Adipocyte (in vitro differentiated cells): ENCODE data around the gene KIF22.

Experiments used
- DNase-seq: peaks from one replicate; pipeline ENCODE4 v3.0.0-alpha.2; 2015; ENCODE audit warnings: low read depth
- H3K27me3 ChIP-seq: replicated peaks from 2 replicates; pipeline ENCODE4 v1.7.0; 2013; ENCODE audit warnings: mild to moderate bottlenecking, low read length, moderate library complexity; ENCODE audit not compliant: control insufficient read depth, insufficient read depth
- H3K36me3 ChIP-seq: 2 replicates; pipeline ENCODE4 v1.7.0; 2013; ENCODE audit warnings: low read length, mild to moderate bottlenecking, moderate library complexity; ENCODE audit not compliant: control insufficient read depth, insufficient read depth, severe bottlenecking
- H3K4me1 ChIP-seq: 2 replicates; pipeline ENCODE4 v1.7.0; 2013; ENCODE audit warnings: mild to moderate bottlenecking, low read length, moderate library complexity; ENCODE audit not compliant: control insufficient read depth, insufficient read depth
- H3K4me3 ChIP-seq: 2 replicates; pipeline ENCODE4 v1.7.0; 2013; ENCODE audit warnings: mild to moderate bottlenecking, low read length, moderate library complexity
- H3K9ac ChIP-seq: 2 replicates; pipeline ENCODE4 v1.7.0; 2013; ENCODE audit warnings: mild to moderate bottlenecking, low read length, moderate library complexity
- H3K9me3 ChIP-seq: 2 replicates; pipeline ENCODE4 v1.7.0; 2013; ENCODE audit warnings: mild to moderate bottlenecking, low read length, moderate library complexity; ENCODE audit not compliant: control insufficient read depth

The KIF22 gene

DNA sequence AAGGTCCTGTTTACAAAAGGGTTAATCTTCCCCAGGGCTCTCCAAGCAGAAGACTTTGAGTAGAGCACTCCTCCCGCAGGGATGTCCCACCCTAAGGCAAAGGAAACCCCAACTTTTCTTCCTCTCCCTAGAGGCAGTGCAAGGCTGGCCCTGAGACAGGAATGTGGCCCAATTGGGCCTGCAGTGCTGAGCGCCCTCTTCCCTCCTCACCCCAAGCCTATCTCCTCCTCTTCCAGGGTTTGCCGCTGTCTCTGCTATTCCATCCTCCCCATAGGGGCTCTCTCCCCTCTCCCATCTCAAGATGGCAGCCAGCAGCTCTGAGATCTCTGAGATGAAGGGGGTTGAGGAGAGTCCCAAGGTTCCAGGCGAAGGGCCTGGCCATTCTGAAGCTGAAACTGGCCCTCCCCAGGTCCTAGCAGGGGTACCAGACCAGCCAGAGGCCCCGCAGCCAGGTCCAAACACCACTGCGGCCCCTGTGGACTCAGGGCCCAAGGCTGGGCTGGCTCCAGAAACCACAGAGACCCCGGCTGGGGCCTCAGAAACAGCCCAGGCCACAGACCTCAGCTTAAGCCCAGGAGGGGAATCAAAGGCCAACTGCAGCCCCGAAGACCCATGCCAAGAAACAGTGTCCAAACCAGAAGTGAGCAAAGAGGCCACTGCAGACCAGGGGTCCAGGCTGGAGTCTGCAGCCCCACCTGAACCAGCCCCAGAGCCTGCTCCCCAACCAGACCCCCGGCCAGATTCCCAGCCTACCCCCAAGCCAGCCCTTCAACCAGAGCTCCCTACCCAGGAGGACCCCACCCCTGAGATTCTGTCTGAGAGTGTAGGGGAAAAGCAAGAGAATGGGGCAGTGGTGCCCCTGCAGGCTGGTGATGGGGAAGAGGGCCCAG, 22.4 kb downstream of the KIF22 start:
- Histone ChIP-seq H3K36me3 (peaks cover 15% of the 10 kb centered on the region), H3K4me1 (peaks cover 32% of the 10 kb centered on the region), H3K4me3 (peak overlapping the region; percentile 82), H3K9ac (peak overlapping the region; percentile 88), H3K9me3 (no peaks in the 10 kb centered on the region), H3K27me3 (no peaks in the 10 kb centered on the region)
- DNase-seq: no peak

DNA sequence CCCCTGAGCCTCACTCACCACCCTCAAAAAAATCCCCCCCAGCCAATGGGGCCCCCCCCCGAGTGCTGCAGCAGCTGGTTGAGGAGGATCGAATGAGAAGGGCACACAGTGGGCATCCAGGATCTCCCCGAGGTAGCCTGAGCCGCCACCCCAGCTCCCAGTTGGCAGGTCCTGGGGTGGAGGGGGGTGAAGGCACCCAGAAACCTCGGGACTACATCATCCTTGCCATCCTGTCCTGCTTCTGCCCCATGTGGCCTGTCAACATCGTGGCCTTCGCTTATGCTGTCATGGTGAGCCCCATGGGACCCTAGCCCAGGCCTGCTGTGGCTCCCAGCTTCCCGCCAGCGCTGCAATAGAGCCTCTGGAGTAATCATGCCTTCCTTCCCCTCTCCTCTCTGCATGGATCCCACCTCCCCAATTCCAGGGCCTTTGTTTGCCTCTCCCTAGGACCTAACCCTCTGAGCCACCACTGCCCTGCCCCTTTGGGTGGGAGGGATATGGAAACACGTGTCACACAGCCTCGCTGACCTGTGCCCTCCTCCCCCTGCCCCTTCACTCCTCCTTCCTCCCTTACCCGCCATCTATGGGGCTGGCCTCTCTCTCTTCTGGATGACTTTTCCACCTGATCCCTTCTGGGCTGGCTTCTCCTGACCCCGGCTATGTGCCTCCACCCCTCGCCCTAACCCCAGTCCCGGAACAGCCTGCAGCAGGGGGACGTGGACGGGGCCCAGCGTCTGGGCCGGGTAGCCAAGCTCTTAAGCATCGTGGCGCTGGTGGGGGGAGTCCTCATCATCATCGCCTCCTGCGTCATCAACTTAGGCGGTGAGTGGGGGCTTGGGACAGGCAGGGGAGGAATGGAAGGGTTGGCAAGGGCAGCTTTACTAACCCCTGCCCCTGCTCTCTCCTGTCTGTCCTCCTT, 23.4 kb downstream of the KIF22 start:
- Histone ChIP-seq H3K4me1 (peaks cover 25% of the 10 kb centered on the region), H3K4me3 (no peak overlapping the region), H3K27me3 (no peaks in the 10 kb centered on the region), H3K36me3 (peaks cover 15% of the 10 kb centered on the region), H3K9me3 (no peaks in the 10 kb centered on the region), H3K9ac (no peak overlapping the region)
- no peak for DNase-seq

DNA sequence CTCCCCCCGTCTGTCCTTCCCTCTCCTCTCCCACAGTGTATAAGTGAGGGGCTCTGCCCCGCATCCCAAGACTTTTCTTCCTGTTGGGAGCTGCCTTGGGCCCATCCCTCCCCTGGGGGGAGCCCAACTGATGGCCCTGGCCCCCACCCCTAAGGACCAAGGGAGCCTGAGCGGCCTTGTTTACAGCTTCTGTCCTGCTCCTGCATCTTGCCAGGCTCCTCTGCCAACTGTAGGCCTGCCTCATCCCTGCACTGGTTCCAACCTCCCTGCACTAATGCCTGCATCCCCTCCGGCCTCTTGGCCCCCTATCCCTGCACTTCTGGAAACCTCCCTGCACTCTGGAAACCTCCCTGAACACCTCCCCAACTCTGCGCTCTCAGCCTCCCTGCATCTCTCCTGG, 24.0 kb downstream of the KIF22 start:
- Histone ChIP-seq H3K27me3 (no peaks in the 10 kb centered on the region), H3K4me3 (no peak overlapping the region), H3K36me3 (peaks cover 10% of the 10 kb centered on the region), H3K9ac (no peak overlapping the region), H3K9me3 (no peaks in the 10 kb centered on the region), H3K4me1 (peaks cover 25% of the 10 kb centered on the region)
- DNase-seq: no peak

DNA sequence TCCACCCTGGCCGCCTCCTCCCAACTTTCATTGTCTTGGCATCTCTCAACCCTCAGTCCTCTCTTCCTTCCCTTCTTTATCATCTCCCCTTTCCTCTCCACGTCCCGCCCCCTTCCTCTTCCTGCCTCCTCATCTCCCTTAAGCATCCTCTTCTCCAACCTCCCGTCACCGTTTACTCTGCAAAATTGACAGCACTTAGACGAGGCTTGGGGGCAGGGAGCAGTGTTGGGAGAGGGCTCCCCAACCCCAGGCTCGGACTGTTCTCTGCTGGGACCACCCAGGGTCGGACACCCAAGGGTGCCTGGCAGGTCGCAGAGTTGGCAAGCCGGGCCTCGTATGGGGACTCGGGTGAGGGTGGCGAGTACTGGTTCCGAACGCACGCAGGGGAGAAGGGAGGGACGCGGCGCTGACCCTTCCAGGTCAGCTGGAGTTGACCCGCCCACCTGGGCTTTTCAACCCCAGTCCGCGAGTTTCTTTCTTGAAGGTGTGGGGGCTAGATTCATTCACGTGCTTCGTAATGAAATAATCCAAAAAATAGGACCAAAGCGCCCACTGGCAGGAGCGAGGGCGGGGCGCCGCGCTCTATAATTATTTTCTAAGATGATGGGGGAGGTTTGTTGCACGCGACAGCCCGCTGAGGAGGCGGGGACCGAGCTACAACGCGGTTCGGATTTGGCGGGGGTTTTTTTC, 24.6 kb downstream of the KIF22 start:
- H3K36me3 ChIP-seq: peaks cover 10% of the 10 kb centered on the region
- peaks cover 30% of the 10 kb centered on the region for H3K4me1 ChIP-seq
- peak overlapping the region; percentile 89 for H3K4me3 ChIP-seq
- no peaks in the 10 kb centered on the region for H3K27me3 ChIP-seq
- no peaks in the 10 kb centered on the region for H3K9me3 ChIP-seq
- no peak for DNase-seq
- peak overlapping the region; percentile 91 for H3K9ac ChIP-seq

DNA sequence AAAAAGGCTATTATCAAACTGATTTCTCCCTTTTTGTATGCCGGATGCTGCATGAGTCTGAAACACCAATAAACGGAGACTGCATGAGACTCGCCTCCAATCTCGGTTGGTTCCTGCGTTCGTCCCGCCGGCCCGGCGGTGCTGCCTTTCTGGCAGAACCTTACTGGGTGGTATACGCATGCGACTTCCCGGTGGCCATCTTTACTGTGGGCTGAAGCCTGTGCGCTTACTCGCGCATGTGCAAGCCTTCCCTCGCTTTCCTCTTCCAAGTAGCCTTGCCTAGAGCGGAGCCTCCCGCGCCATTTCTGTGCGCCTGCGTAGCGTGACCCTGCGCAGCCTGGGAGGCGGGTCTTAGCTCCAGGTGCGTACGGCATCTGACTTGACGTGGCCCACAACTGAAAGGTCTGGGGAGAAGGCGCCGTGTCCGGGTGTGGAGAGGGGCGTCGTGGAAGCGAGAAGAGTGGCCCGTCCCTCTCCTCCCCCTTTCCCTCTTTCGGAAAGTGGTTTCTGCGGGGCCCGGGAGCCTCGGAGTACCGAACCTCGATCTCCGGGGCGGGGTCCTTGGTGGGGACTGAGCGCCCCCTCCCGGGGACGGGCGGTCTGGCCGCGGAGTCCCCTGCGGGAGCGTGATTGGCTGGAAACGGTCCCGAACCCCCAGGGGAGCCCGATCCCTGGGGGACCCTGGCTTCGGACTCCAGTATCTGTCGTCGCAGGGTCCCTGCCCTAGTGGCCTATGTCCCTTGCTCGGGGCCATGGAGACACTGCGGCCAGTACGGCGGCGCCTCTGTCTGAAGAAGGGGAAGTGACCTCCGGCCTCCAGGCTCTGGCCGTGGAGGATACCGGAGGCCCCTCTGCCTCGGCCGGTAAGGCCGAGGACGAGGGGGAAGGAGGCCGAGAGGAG, 25.5 kb downstream of the KIF22 start, which contains the start of gene PAGR1:
PAGR1 (plus strand) TSS at position 360 of the 901 bp plus-strand sequence; CDS start at position 734, 374 bp downstream.
- peak; percentile 99 for DNase-seq
- H3K36me3 ChIP-seq: peaks cover 4% of the 10 kb centered on the region

DNA sequence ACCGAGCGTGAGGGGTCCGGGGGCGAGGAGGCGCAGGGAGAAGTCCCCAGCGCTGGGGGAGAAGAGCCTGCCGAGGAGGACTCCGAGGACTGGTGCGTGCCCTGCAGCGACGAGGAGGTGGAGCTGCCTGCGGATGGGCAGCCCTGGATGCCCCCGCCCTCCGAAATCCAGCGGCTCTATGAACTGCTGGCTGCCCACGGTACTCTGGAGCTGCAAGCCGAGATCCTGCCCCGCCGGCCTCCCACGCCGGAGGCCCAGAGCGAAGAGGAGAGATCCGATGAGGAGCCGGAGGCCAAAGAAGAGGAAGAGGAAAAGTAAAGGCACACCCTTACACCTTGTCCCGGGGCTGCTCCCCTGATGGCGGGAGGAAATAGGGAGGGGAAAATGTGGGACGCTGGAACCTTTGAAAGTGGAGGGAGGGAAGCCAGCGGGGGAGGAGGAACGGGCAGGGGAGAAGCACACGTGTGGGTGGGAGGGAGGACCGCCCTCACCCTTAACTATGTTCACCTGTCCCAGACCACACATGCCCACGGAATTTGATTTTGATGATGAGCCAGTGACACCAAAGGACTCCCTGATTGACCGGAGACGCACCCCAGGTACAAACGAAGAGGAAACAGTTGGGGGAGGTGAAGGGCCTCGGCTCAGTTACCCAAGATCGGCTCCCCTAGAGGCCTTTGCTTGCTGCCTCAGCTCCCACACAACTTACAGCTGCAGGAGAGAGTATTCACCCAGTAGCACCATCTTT, 26.3 kb downstream of the KIF22 start:
- peaks cover 27% of the 10 kb centered on the region for H3K4me1 ChIP-seq
- peak; percentile 80 for DNase-seq

More for the DNA sequence above, 25.5 kb downstream of the KIF22 start, which contains the start of gene PAGR1:
- H3K4me1 ChIP-seq: peaks cover 21% of the 10 kb centered on the region
- H3K4me3 ChIP-seq: peak within 1 kb of the TSS; percentile 89
- H3K9ac ChIP-seq: peak within 1 kb of the TSS; percentile 91
- no peaks in the 10 kb centered on the region for H3K9me3 ChIP-seq
- no peaks in the 10 kb centered on the region for H3K27me3 ChIP-seq

DNA sequence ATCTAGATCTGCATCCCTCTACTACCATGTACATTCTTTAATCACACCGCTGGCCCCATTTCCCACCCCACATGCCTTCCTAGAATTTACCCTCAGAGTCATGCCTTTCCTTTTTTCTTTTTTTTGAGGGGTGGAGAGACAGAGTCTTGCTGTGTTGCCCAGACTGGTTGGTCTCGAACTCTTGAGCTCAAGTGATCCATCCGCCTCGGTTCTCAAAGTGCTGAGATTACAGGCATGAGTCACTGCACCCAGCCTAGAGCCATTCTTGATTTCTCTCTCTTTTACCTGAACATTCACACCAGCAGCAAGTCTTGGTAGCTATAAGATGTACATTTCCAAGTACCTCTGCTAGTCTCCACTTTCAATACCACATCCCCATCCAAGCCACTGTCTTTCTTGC, 27.5 kb downstream of the KIF22 start:
- no peak for DNase-seq
- no peak overlapping the region for H3K4me3 ChIP-seq
- H3K27me3 ChIP-seq: no peaks in the 10 kb centered on the region
- peaks cover 36% of the 10 kb centered on the region for H3K4me1 ChIP-seq
- H3K9ac ChIP-seq: no peak overlapping the region
- H3K9me3 ChIP-seq: no peaks in the 10 kb centered on the region
- H3K36me3 ChIP-seq: peaks cover 4% of the 10 kb centered on the region

More for the DNA sequence above, 26.3 kb downstream of the KIF22 start:
- H3K27me3 ChIP-seq: no peaks in the 10 kb centered on the region
- H3K36me3 ChIP-seq: peaks cover 4% of the 10 kb centered on the region
- H3K4me3 ChIP-seq: peak overlapping the region; percentile 89
- H3K9ac ChIP-seq: peak overlapping the region; percentile 91
- no peaks in the 10 kb centered on the region for H3K9me3 ChIP-seq

DNA sequence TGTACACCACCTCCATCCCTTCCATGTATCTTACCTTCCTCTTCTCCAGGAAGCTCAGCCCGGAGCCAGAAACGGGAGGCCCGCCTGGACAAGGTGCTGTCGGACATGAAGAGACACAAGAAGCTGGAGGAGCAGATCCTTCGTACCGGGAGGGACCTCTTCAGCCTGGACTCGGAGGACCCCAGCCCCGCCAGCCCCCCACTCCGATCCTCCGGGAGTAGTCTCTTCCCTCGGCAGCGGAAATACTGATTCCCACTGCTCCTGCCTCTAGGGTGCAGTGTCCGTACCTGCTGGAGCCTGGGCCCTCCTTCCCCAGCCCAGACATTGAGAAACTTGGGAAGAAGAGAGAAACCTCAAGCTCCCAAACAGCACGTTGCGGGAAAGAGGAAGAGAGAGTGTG, 29.0 kb downstream of the KIF22 start:
- H3K36me3 ChIP-seq: peaks cover 4% of the 10 kb centered on the region
- H3K27me3 ChIP-seq: no peaks in the 10 kb centered on the region
- peaks cover 47% of the 10 kb centered on the region for H3K4me1 ChIP-seq
- no peaks in the 10 kb centered on the region for H3K9me3 ChIP-seq
- peak overlapping the region; percentile 97 for H3K9ac ChIP-seq
- peak overlapping the region; percentile 96 for H3K4me3 ChIP-seq
- DNase-seq: no peak

DNA sequence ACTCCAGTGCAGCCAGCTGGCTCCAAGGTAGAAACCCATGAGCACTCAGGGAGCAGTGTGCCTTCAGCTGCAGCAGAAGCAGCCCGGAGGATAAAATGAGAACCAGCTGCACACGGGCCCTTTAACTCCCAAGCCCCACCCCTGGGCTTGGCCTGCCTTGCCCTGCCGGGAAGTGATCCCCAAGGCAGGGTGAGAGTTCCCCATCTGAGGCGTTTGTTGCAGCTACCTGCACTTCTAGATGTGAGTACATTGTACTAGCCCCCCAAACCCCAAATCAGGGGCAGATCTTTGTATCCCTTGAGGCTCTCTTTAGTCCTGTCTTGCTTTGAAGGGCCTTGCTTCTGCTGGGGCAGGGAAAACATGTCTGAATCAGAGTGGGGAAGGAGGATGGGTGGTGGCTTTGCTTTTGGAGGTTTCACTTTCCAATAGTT, 29.7 kb downstream of the KIF22 start, which contains the start of gene MVP:
MVP (plus strand) TSS at position 192 of the 431 bp plus-strand sequence. CDS start 10,088 bp downstream, outside the sequence.
- H3K9ac ChIP-seq: peak within 1 kb of the TSS; percentile 97
- peak within 1 kb of the TSS; percentile 96 for H3K4me3 ChIP-seq
- peak; percentile 84 for DNase-seq
- peaks cover 4% of the 10 kb centered on the region for H3K36me3 ChIP-seq
- H3K9me3 ChIP-seq: no peaks in the 10 kb centered on the region
- peaks cover 52% of the 10 kb centered on the region for H3K4me1 ChIP-seq
- no peaks in the 10 kb centered on the region for H3K27me3 ChIP-seq
